ENCODE data around the gene CALHM3.
"Not testable (repeated sequence)": the region's sequence is repeated elsewhere in the genome, so short reads cannot be mapped to it uniquely, and the experiment has no call there.

The CALHM3 gene

GRCh38 chr10:103501186-103501585 lies 22.1 kb upstream of the CALHM3 start:
- DNase-seq = no peak

GRCh38 chr10:103500481-103500880 lies 21.4 kb upstream of the CALHM3 start:
- no peak for DNase-seq

GRCh38 chr10:103499881-103500280 lies 20.8 kb upstream of the CALHM3 start:
- DNase-seq = no peak

GRCh38 chr10:103498936-103499638 lies 20.0 kb upstream of the CALHM3 start:
- DNase-seq = no peak

GRCh38 chr10:103497161-103497915 lies 18.3 kb upstream of the CALHM3 start:
- no peak for DNase-seq

- DNase-seq = no peak
These were observed 16.3 kb upstream of the CALHM3 start for GRCh38 chr10:103495321-103495720.

GRCh38 chr10:103493916-103494877 lies 15.2 kb upstream of the CALHM3 start:
- no peak for DNase-seq

- peak; percentile 23 for DNase-seq
These were observed 14.4 kb upstream of the CALHM3 start, which contains the start of gene NEURL1 for GRCh38 chr10:103493362-103493915. Gene NEURL1, plus strand, starts transcription at chr10:103493705. Its CDS starts 683 bp downstream, at chr10:103494388.

- no peak for DNase-seq
These were observed 13.7 kb upstream of the CALHM3 start for GRCh38 chr10:103492655-103493261.

GRCh38 chr10:103491729-103492364 lies 12.8 kb upstream of the CALHM3 start:
- no peak for DNase-seq

GRCh38 chr10:103490986-103491314 lies 11.9 kb upstream of the CALHM3 start:
- DNase-seq = no peak

GRCh38 chr10:103487410-103487708 lies 8.3 kb upstream of the CALHM3 start:
- no peak for DNase-seq

- not testable (repeated sequence) for DNase-seq
These were observed 7.8 kb upstream of the CALHM3 start for GRCh38 chr10:103486635-103487409.

- peak; percentile 16 for DNase-seq
These were observed 3.0 kb upstream of the CALHM3 start for GRCh38 chr10:103481974-103482531.

- DNase-seq = no peak
These were observed 1.5 kb upstream of the CALHM3 start for GRCh38 chr10:103480521-103480920.

GRCh38 chr10:103478671-103479070 lies 369 bp downstream of the CALHM3 start:
- no peak for DNase-seq

- no peak for DNase-seq
These were observed 2.8 kb downstream of the CALHM3 start for GRCh38 chr10:103476046-103476768.

GRCh38 chr10:103475437-103475836 lies 3.6 kb downstream of the CALHM3 start:
- DNase-seq = no peak

GRCh38 chr10:103474077-103474476 lies 5.0 kb downstream of the CALHM3 start:
- no peak for DNase-seq

- no peak for DNase-seq
These were observed 5.8 kb downstream of the CALHM3 start for GRCh38 chr10:103473261-103473671.

All from NCI-H2171 treated with DMSO at 0.1 percent for 48 hours (cell line).